Measurements from ENCODE around the gene PSME3IP1.

DNA sequence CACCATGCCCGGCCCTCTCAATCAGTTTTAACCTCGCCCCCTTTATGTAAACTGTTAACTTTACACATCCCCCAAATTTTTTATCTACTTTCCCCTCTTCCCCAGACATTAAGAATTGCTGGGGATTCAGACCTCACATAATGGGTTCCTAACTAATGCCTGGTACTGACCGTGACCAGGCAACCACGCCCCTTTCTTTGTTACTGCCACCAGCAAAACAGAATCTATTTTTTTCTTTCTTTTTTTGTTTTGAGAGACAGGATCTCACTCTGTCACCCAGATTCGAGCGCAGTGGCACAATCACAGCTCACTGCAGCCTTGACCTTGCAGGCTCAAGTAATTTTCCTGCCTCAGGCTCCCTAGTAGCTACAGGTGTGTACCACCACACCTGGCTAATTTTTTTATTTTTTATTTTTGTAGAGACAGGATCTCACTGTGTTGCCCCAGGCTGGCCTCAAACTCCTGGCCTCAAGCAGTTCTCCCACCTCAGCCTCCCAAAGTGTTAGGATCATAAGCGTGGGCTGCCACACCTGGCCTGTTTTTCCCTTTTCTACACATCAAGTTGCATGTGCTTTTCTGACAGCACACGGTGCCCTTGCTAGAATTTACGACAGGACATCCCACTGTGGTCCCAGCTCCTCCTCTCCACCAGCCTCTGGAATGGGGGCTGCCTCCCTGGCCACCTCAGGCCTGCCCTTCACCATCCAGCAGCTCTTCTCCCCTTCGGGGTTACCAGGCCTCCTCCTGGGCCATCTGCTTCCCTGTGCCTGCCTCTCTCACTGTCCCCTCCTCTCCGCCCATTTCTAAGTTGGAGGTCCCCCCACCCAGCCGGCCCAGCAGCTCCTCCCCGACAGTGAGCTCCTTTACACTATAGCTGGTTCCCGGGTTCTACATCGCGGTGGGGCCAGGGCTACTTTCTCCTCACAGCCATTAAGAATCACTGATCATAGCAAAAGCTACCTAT lies 82.7 kb downstream of the PSME3IP1 start:
- TF ChIP-seq ZNF274 (IDR thresholded peaks at IDR 0.05; ENCODE audit: low read depth, low read length): no peak
- no peak for TF ChIP-seq YY1 (IDR thresholded peaks at IDR 0.05; ENCODE audit: insufficient read depth, insufficient read length)

Measured in NT2/D1 (cell line).